A549 (cell line): ENCODE measurements around the gene CCNYL1.

Experiments used
- EP300 ChIP-seq, 2 experiments: fragments of >200 bp; sonication (Bioruptor Twin); formaldehyde crosslinking; IDR thresholded peaks; 2 replicates in 1 of 2; 3 replicates in 1 of 2; pipeline ENCODE4 v1.6.1; 2016 to 2017
- MAZ ChIP-seq: fragments of 150-350 bp; IDR thresholded peaks from 2 replicates; pipeline ENCODE4 v1.6.1; 2014; ENCODE audit warnings: antibody characterized with exemption, low read depth, low read length, borderline replicate concordance
- POLR2A ChIP-seq: IDR thresholded peaks from 2 replicates; pipeline ENCODE4 v1.6.1; 2012; ENCODE audit warnings: mild to moderate bottlenecking, low read length
- TF ChIP-seq, protein P1 (sequence below): fragments of >200 bp; sonication (Bioruptor Twin); formaldehyde crosslinking; IDR thresholded peaks from 3 replicates; pipeline ENCODE4 v1.5.1; 2016

GRCh38 chr2:207674266-207674774 lies 37.1 kb upstream of the CCNYL1 start:
- TF ChIP-seq, protein P1, sequence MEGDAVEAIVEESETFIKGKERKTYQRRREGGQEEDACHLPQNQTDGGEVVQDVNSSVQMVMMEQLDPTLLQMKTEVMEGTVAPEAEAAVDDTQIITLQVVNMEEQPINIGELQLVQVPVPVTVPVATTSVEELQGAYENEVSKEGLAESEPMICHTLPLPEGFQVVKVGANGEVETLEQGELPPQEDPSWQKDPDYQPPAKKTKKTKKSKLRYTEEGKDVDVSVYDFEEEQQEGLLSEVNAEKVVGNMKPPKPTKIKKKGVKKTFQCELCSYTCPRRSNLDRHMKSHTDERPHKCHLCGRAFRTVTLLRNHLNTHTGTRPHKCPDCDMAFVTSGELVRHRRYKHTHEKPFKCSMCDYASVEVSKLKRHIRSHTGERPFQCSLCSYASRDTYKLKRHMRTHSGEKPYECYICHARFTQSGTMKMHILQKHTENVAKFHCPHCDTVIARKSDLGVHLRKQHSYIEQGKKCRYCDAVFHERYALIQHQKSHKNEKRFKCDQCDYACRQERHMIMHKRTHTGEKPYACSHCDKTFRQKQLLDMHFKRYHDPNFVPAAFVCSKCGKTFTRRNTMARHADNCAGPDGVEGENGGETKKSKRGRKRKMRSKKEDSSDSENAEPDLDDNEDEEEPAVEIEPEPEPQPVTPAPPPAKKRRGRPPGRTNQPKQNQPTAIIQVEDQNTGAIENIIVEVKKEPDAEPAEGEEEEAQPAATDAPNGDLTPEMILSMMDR, result no peak
- TF ChIP-seq POLR2A, result no peak
- no peak for TF ChIP-seq MAZ
- TF ChIP-seq EP300 (IDR thresholded peaks at IDR 0.05), result no peak
